OCI-LY3 (cell line): Measurements from ENCODE around the gene NDUFS8.

Experiments used
- EZH2phosphoT487 ChIP-seq: fragments of 200-600 bp; shearing (Covaris generic); IDR thresholded peaks from 2 replicates; pipeline ENCODE4 v1.6.1; 2018; ENCODE audit warnings: antibody characterized with exemption, mixed run types, low read depth
- TF ChIP-seq, protein P1 (sequence below): fragments of 200-600, 300-600 bp; sonication (generic); IDR thresholded peaks from 2 replicates; pipeline ENCODE4 v1.5.1; 2014; ENCODE audit warnings: antibody characterized with exemption, low read length, low read depth

DNA sequence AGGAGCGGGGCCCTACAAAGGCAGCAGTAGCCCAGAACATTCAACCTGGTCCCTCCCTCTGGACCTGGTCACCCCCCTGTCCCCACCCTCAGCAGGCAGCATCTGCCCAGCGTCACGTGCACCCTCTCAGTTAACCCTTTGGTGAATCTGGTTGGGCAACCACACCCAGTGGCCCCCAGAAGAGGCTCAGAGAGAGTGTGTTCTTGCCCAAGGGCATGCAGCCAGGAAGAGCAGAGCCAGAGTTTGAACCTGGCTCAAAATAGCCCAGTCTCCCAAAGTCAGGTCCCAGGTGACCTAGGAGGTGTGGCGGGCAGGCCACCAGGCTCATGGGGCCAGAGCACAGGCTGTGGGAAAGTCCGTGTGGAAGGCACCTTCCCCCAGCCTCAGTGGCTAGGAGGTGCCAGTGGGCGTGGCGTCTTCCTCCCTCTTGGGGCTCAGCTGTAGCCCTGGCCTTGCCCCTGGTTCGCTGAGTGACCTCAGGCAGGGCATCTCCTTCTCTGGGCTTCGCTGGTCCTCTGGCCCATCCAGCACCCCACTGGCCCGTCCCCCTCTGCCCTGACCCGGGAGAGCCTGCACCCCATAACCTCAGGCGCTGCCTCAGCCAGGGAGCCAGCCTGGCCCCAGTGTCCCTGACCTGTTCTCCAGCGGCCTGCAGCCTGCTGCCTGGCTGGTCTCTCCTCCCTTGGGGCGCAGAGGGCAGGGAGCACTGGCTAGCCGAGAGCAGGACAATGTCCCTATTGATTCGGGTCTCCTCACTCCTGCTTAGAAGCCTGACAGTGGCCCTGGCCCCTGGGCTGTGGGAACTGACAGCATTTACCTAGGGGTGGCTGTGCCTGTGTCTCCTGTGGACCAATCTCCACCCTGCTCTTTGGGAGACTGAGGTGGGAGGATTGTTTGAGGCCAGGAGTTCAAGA lies 13.3 kb upstream of the NDUFS8 start:
- TF ChIP-seq, protein P1, sequence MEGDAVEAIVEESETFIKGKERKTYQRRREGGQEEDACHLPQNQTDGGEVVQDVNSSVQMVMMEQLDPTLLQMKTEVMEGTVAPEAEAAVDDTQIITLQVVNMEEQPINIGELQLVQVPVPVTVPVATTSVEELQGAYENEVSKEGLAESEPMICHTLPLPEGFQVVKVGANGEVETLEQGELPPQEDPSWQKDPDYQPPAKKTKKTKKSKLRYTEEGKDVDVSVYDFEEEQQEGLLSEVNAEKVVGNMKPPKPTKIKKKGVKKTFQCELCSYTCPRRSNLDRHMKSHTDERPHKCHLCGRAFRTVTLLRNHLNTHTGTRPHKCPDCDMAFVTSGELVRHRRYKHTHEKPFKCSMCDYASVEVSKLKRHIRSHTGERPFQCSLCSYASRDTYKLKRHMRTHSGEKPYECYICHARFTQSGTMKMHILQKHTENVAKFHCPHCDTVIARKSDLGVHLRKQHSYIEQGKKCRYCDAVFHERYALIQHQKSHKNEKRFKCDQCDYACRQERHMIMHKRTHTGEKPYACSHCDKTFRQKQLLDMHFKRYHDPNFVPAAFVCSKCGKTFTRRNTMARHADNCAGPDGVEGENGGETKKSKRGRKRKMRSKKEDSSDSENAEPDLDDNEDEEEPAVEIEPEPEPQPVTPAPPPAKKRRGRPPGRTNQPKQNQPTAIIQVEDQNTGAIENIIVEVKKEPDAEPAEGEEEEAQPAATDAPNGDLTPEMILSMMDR, result no peak
- TF ChIP-seq EZH2phosphoT487, result no peak
